Sigmoid colon (tissue), 4 donors: ENCODE results near the gene NISCH.

Experiments
- CTCF ChIP-seq, 4 experiments: fragments of 450-650 bp in 3 of 4; fragments of 200-600 bp in 1 of 4; IDR thresholded peaks; one replicate each; pipeline ENCODE4 v1.5.1; 2016 to 2019; ENCODE audit warnings: antibody characterized with exemption in 4 of 4, mild to moderate bottlenecking in 3 of 4, moderate library complexity in 2 of 4
- EP300 ChIP-seq, 4 donors: sonication (generic); formaldehyde crosslinking; IDR thresholded peaks; one replicate each; pipeline ENCODE4 v1.6.1; 2017; ENCODE audit warnings: antibody characterized with exemption in 4 of 4
- POLR2A ChIP-seq, 2 donors: fragments of 450-650 bp; IDR thresholded peaks; one replicate each; pipeline ENCODE4 v1.6.1; 2016; ENCODE audit warnings: antibody characterized with exemption in 2 of 2, mild to moderate bottlenecking in 2 of 2, moderate library complexity in 2 of 2

GRCh38 chr3:52481819-52482521, 26.6 kb downstream of the NISCH start:
- TF ChIP-seq CTCF (IDR thresholded peaks at IDR 0.05) = peak in 1 of 4 experiments; percentile 17
- no peak for TF ChIP-seq POLR2A (IDR thresholded peaks at IDR 0.05)
- TF ChIP-seq EP300 (IDR thresholded peaks at IDR 0.05) = no peak
